Measurements from ENCODE around the gene CCL26. TPM values are rescaled to one million over a fixed set of nuclear protein-coding genes. Genes with fewer than 3 reads are reported as not detected.

The CCL26 gene
- total and polyA plus RNA-seq, 9 of the 15 experiments (the other 6 are each of a cell fraction or from before 2014, with no cell fraction given), result 2.3 to 26.8 (median 8.4) TPM

- TF ChIP-seq TCF7 (IDR thresholded peaks at IDR 0.05; ENCODE audit: borderline replicate concordance), result peak; percentile 97
- TF ChIP-seq EP300 (IDR thresholded peaks at IDR 0.05; ENCODE audit: low read length), result peak; percentile 74
- peak; percentile 65 for TF ChIP-seq CC2D1A (IDR thresholded peaks at IDR 0.05)
- peak; percentile 54; the same call in 1 of the 2 replicates for TF ChIP-seq SMARCC2 (IDR thresholded peaks at IDR 0.05; ENCODE audit: low read depth)
- TF ChIP-seq NCOR1 (IDR thresholded peaks at IDR 0.05), result peak; percentile 68
- 0 out of 2 replicates have a peak, but pooled peaks have one; percentile 53 for TF ChIP-seq SMAD4 (CRISPR knock-in tag; conservative IDR thresholded peaks at IDR 0.05)
- 0 out of 2 replicates have a peak, but pooled peaks have one; percentile 4 for TF ChIP-seq MEF2D (tag; conservative IDR thresholded peaks at IDR 0.05; ENCODE audit: low read depth)
- TF ChIP-seq TCF3 (CRISPR knock-in tag; IDR thresholded peaks at IDR 0.05), result peak; percentile 84
- no peak for TF ChIP-seq EGR1 (conservative IDR thresholded peaks at IDR 0.05)
- TF ChIP-seq ESRRB (CRISPR knock-in tag; IDR thresholded peaks at IDR 0.05; ENCODE audit: borderline replicate concordance), result no peak
- TF ChIP-seq DDX20 (tag; IDR thresholded peaks at IDR 0.05; ENCODE audit: low read depth), result no peak
- TF ChIP-seq, protein P1, sequence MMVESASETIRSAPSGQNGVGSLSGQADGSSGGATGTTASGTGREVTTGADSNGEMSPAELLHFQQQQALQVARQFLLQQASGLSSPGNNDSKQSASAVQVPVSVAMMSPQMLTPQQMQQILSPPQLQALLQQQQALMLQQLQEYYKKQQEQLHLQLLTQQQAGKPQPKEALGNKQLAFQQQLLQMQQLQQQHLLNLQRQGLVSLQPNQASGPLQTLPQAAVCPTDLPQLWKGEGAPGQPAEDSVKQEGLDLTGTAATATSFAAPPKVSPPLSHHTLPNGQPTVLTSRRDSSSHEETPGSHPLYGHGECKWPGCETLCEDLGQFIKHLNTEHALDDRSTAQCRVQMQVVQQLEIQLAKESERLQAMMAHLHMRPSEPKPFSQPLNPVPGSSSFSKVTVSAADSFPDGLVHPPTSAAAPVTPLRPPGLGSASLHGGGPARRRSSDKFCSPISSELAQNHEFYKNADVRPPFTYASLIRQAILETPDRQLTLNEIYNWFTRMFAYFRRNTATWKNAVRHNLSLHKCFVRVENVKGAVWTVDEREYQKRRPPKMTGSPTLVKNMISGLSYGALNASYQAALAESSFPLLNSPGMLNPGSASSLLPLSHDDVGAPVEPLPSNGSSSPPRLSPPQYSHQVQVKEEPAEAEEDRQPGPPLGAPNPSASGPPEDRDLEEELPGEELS (CRISPR knock-in tag; IDR thresholded peaks at IDR 0.05; ENCODE audit: borderline replicate concordance), result no peak
- TF ChIP-seq REST (IDR thresholded peaks at IDR 0.05; ENCODE audit: borderline replicate concordance), result peak; percentile 29; the same call in 1 of the 2 replicates
- TF ChIP-seq REST (CRISPR knock-in tag; IDR thresholded peaks at IDR 0.05; ENCODE audit: low read depth), result no peak
- peak; percentile 43 for TF ChIP-seq CCNT2 (IDR thresholded peaks at IDR 0.05; ENCODE audit: borderline replicate concordance, extremely low read depth, insufficient read length, low read depth, low read length)
- peak; percentile 48 to 59; a peak in 3 of 4 replicates for TF ChIP-seq TRIM24 (IDR thresholded peaks at IDR 0.05)
- TF ChIP-seq TAL1 (IDR thresholded peaks at IDR 0.05), result peak; percentile 83
- TF ChIP-seq ZNF24 (IDR thresholded peaks at IDR 0.05), result peak; percentile 63; the same call in 1 of the 2 replicates
- TF ChIP-seq MTA2 (IDR thresholded peaks at IDR 0.05; ENCODE audit: low read depth), result peak; percentile 57
- TF ChIP-seq STAT5A (IDR thresholded peaks at IDR 0.05; ENCODE audit: borderline replicate concordance, low read length), result peak; percentile 50; the same call in 1 of the 2 replicates
- peak; percentile 22; the same call in 1 of the 2 replicates for TF ChIP-seq JUND (IDR thresholded peaks at IDR 0.05; ENCODE audit: borderline replicate concordance, low read depth, low read length)
- TF ChIP-seq JUND (tag; IDR thresholded peaks at IDR 0.05; ENCODE audit: borderline replicate concordance, low read depth, low read length), result peak; percentile 48; the same call in 2 of the 3 replicates
These were observed 26.8 kb upstream of the CCL26 start (continued) for GRCh38 chr7:75798770-75799169.
